HepG2 (cell line): ENCODE measurements around the gene GPER1. TPM values are rescaled to one million over a fixed set of nuclear protein-coding genes. Genes with fewer than 3 reads are reported as not detected.

ENCODE experiments used
- ASH2L ChIP-seq: fragments of 300-600, 200-600 bp; sonication (generic); IDR thresholded peaks from 2 replicates; pipeline ENCODE4 v1.7.0; 2017; ENCODE audit warnings: low read depth, mild to moderate bottlenecking, moderate library complexity, mixed read lengths, low read length; ENCODE audit not compliant: insufficient read length
- BRCA1 ChIP-seq: sonication (generic); formaldehyde crosslinking; IDR thresholded peaks from 2 replicates; pipeline ENCODE4 v1.4.0; 2020; ENCODE audit warnings: missing genetic modification reagents
- CBFB ChIP-seq: sonication (generic); formaldehyde crosslinking; IDR thresholded peaks from 2 replicates; pipeline ENCODE4 v1.4.0; 2020; ENCODE audit warnings: missing genetic modification reagents
- FOSL1 ChIP-seq: sonication (generic); formaldehyde crosslinking; IDR thresholded peaks from 2 replicates; pipeline ENCODE4 v1.9.0; 2021; ENCODE audit warnings: missing genetic modification reagents, borderline replicate concordance
- GATAD1 ChIP-seq: IDR thresholded peaks from 2 replicates; pipeline ENCODE4 v1.6.1; 2016; ENCODE audit warnings: missing genetic modification reagents, missing compliant biosample characterization
- HNRNPK ChIP-seq: fragments of 200-400 bp; formaldehyde crosslinking; IDR thresholded peaks from 2 replicates; pipeline ENCODE4 v1.6.1; 2018; ENCODE audit warnings: low read length, low read depth, moderate library complexity, mild to moderate bottlenecking; ENCODE audit not compliant: poor library complexity, severe bottlenecking
- KDM4B ChIP-seq: sonication (generic); formaldehyde crosslinking; IDR thresholded peaks from 2 replicates; pipeline ENCODE4 v1.4.0; 2020; ENCODE audit warnings: missing genetic modification reagents
- MAF1 ChIP-seq: sonication (generic); formaldehyde crosslinking; IDR thresholded peaks from 2 replicates; pipeline ENCODE4 v1.5.0; 2020; ENCODE audit warnings: missing genetic modification reagents, borderline replicate concordance
- POGZ ChIP-seq: sonication (generic); formaldehyde crosslinking; IDR thresholded peaks from 2 replicates; pipeline ENCODE4 v1.4.0; 2020; ENCODE audit warnings: mild to moderate bottlenecking, missing genetic modification reagents
- SRSF1 ChIP-seq: fragments of 200-400 bp; formaldehyde crosslinking; optimal IDR thresholded peaks from 2 replicates; pipeline ENCODE3; 2017; ENCODE audit warnings: mild to moderate bottlenecking, low read depth, low read length, moderate library complexity
- STAT5B ChIP-seq: sonication (generic); formaldehyde crosslinking; IDR thresholded peaks from 2 replicates; pipeline ENCODE4 v1.4.0; 2020; ENCODE audit warnings: missing genetic modification reagents
- TAF15 ChIP-seq: fragments of 200-400 bp; formaldehyde crosslinking; IDR thresholded peaks from one replicate; pipeline ENCODE4 v1.6.1; 2018; ENCODE audit warnings: mild to moderate bottlenecking, low read depth, low read length; ENCODE audit not compliant: poor library complexity, severe bottlenecking
- ZNF10 ChIP-seq: sonication (generic); formaldehyde crosslinking; IDR thresholded peaks from 2 replicates; pipeline ENCODE4 v1.4.0; 2020; ENCODE audit warnings: mild to moderate bottlenecking, low read depth, missing genetic modification reagents, borderline replicate concordance
- ZNF12 ChIP-seq: sonication (generic); formaldehyde crosslinking; IDR thresholded peaks from 2 replicates; pipeline ENCODE4 v1.5.0; 2020; ENCODE audit warnings: missing genetic modification reagents
- ZNF180 ChIP-seq: sonication (generic); formaldehyde crosslinking; IDR thresholded peaks from 2 replicates; pipeline ENCODE4 v1.4.0; 2020; ENCODE audit warnings: low read depth, missing genetic modification reagents, borderline replicate concordance
- ZNF20 ChIP-seq: sonication (generic); formaldehyde crosslinking; IDR thresholded peaks from 2 replicates; pipeline ENCODE4 v1.4.0; 2020; ENCODE audit warnings: mild to moderate bottlenecking, moderate library complexity, missing genetic modification reagents
- ZNF282 ChIP-seq: fragments of 450-650 bp; IDR thresholded peaks from 2 replicates; pipeline ENCODE4 v1.6.1; 2018; ENCODE audit not compliant: partially characterized antibody
- ZNF337 ChIP-seq: sonication (generic); formaldehyde crosslinking; IDR thresholded peaks from 2 replicates; pipeline ENCODE4 v1.5.1; 2020; ENCODE audit warnings: missing genetic modification reagents, low read depth, mild to moderate bottlenecking, borderline replicate concordance
- ZNF761 ChIP-seq: sonication (generic); formaldehyde crosslinking; conservative IDR thresholded peaks from 2 replicates; pipeline ENCODE4 v1.4.0; 2020; ENCODE audit warnings: mild to moderate bottlenecking, missing genetic modification reagents
- polyA plus RNA-seq, 8 experiments: library from polyadenylated mRNA; depleted of rRNA in 3 of 8; stranded (reverse) in 7 of 8; unstranded in 1 of 8; fragments of >200 nt; fragmentation: Illumina TruSeq in 4 of 8; extraction: Trizol in 4 of 8; gene quantifications; 2 replicates each; pipeline versions ENCODE4 v1.2.1 to v1.2.3, GENCODE V29; 2011 to 2016; ENCODE audit warnings: low read depth in 4 of 8, missing spikeins in 1 of 8, mixed read lengths in 1 of 8; ENCODE audit not compliant: insufficient read depth in 1 of 8
- total RNA-seq, 5 experiments: library from RNA; depleted of rRNA; stranded (reverse); fragments of >200 nt; fragmentation: Illumina TruSeq; extraction: Trizol; gene quantifications; 2 replicates each; pipeline ENCODE4 v1.2.3, GENCODE V29; 2016; ENCODE audit warnings: low read depth in 1 of 5
- TF ChIP-seq, protein P1 (sequence below): IDR thresholded peaks from 2 replicates; pipeline ENCODE4 v1.6.1; 2016
- TF ChIP-seq, protein P2 (sequence below): sonication (generic); formaldehyde crosslinking; IDR thresholded peaks from 2 replicates; pipeline ENCODE4 v1.4.0; 2020; ENCODE audit warnings: missing genetic modification reagents, mild to moderate bottlenecking, borderline replicate concordance
- TF ChIP-seq, protein P3 (sequence below): IDR thresholded peaks from 2 replicates; pipeline ENCODE4 v1.6.1; 2016; ENCODE audit warnings: missing genetic modification reagents, missing compliant biosample characterization
- TF ChIP-seq, protein P4 (sequence below): IDR thresholded peaks from 2 replicates; pipeline ENCODE4 v1.6.1; 2016
- TF ChIP-seq, protein P5 (sequence below): sonication (generic); formaldehyde crosslinking; IDR thresholded peaks from 2 replicates; pipeline ENCODE4 v1.8.1; 2023; ENCODE audit warnings: missing genetic modification reagents, inconsistent platforms, borderline replicate concordance

The GPER1 gene
- total and polyA plus RNA-seq, 2 of the 13 experiments (the other 11 are each of a cell fraction or from before 2014, with no cell fraction given) = 12.7 to 19.7 TPM

DNA sequence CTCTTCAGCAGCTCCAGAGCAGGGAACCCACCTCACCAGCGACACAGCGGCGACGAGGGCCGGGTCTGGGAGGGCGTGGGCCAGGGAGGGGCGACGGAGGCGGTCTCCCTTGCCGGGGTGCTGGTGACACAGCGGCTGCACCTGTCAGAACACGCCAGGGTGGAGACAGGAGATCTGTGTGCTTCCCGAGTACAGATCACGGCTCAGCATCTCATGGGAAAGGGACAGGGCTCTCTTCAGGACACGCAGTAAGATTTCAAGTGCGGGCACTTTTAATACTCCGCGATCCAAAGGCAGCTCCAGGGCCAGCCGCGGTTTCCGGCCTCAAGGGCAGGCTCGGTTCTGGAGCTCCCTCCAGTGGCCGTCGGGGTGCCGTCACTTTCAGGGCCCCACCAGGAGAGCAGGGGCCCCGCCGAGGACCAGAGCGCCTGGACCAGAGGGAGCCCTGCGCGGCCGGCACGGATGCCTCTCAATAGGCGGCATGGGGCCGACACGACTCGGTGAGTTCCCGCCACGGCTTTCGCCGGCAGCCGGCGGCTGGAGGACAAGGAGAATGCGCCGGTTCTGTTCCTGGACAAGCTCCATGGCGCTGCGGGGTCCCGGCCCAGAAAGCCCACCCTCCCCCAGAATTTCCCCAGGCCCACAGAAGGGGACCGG, 22.2 kb upstream of the GPER1 start (continued):
- TF ChIP-seq, protein P1, sequence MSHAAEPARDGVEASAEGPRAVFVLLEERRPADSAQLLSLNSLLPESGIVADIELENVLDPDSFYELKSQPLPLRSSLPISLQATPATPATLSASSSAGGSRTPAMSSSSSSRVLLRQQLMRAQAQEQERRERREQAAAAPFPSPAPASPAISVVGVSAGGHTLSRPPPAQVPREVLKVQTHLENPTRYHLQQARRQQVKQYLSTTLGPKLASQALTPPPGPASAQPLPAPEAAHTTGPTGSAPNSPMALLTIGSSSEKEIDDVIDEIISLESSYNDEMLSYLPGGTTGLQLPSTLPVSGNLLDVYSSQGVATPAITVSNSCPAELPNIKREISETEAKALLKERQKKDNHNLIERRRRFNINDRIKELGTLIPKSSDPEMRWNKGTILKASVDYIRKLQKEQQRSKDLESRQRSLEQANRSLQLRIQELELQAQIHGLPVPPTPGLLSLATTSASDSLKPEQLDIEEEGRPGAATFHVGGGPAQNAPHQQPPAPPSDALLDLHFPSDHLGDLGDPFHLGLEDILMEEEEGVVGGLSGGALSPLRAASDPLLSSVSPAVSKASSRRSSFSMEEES (CRISPR knock-in tag) = no peak
- TF ChIP-seq, protein P2, sequence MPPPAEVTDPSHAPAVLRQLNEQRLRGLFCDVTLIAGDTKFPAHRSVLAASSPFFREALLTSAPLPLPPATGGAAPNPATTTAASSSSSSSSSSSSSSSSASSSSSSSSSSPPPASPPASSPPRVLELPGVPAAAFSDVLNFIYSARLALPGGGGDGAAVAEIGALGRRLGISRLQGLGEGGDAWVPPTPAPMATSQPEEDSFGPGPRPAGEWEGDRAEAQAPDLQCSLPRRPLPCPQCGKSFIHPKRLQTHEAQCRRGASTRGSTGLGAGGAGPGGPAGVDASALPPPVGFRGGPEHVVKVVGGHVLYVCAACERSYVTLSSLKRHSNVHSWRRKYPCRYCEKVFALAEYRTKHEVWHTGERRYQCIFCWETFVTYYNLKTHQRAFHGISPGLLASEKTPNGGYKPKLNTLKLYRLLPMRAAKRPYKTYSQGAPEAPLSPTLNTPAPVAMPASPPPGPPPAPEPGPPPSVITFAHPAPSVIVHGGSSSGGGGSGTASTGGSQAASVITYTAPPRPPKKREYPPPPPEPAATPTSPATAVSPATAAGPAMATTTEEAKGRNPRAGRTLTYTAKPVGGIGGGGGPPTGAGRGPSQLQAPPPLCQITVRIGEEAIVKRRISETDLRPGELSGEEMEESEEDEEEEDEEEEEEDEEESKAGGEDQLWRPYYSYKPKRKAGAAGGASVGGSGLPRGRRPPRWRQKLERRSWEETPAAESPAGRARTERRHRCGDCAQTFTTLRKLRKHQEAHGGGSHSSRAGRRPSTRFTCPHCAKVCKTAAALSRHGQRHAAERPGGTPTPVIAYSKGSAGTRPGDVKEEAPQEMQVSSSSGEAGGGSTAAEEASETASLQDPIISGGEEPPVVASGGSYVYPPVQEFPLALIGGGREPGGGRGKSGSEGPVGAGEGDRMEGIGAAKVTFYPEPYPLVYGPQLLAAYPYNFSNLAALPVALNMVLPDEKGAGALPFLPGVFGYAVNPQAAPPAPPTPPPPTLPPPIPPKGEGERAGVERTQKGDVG (CRISPR knock-in tag) = no peak; the same call in 1 of the 2 replicates
- TF ChIP-seq ZNF282 = no peak
- no peak for TF ChIP-seq MAF1 (CRISPR knock-in tag)
- no peak for TF ChIP-seq TAF15
- TF ChIP-seq, protein P3, sequence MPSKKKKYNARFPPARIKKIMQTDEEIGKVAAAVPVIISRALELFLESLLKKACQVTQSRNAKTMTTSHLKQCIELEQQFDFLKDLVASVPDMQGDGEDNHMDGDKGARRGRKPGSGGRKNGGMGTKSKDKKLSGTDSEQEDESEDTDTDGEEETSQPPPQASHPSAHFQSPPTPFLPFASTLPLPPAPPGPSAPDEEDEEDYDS = no peak
- TF ChIP-seq ZNF12 (CRISPR knock-in tag) = no peak
- TF ChIP-seq, protein P4, sequence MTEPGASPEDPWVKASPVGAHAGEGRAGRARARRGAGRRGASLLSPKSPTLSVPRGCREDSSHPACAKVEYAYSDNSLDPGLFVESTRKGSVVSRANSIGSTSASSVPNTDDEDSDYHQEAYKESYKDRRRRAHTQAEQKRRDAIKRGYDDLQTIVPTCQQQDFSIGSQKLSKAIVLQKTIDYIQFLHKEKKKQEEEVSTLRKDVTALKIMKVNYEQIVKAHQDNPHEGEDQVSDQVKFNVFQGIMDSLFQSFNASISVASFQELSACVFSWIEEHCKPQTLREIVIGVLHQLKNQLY (CRISPR knock-in tag) = no peak
- no peak for TF ChIP-seq ZNF180
- TF ChIP-seq ZNF20 = no peak
- no peak for TF ChIP-seq ASH2L
- TF ChIP-seq STAT5B = no peak
- no peak for TF ChIP-seq POGZ (CRISPR knock-in tag)
- TF ChIP-seq CBFB = peak; percentile 52; the same call in 1 of the 2 replicates
- no peak for TF ChIP-seq ZNF337 (CRISPR knock-in tag)
- peak; percentile 59 for TF ChIP-seq SRSF1
- TF ChIP-seq HNRNPK = no peak
- TF ChIP-seq GATAD1 (CRISPR knock-in tag) = no peak
- peak; percentile 29; the same call in 1 of the 2 replicates for TF ChIP-seq BRCA1 (CRISPR knock-in tag)
- TF ChIP-seq, protein P5, sequence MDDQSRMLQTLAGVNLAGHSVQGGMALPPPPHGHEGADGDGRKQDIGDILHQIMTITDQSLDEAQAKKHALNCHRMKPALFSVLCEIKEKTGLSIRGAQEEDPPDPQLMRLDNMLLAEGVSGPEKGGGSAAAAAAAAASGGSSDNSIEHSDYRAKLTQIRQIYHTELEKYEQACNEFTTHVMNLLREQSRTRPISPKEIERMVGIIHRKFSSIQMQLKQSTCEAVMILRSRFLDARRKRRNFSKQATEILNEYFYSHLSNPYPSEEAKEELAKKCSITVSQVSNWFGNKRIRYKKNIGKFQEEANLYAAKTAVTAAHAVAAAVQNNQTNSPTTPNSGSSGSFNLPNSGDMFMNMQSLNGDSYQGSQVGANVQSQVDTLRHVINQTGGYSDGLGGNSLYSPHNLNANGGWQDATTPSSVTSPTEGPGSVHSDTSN (CRISPR knock-in tag) = no peak
- TF ChIP-seq KDM4B (CRISPR knock-in tag) = no peak
- no peak for TF ChIP-seq ZNF761 (CRISPR knock-in tag)
- no peak for TF ChIP-seq FOSL1 (CRISPR knock-in tag)
- no peak for TF ChIP-seq ZNF10 (CRISPR knock-in tag)
